GM23248 (cell line): ENCODE data around the gene EEPD1.

Source experiments
- EZH2 ChIP-seq: fragments of 200-600 bp; sonication (generic); IDR thresholded peaks from 2 replicates; pipeline ENCODE4 v1.6.1; 2018; ENCODE audit warnings: antibody characterized with exemption, mild to moderate bottlenecking; ENCODE audit not compliant: insufficient read depth, poor library complexity, severe bottlenecking
- EZH2phosphoT487 ChIP-seq: fragments of 200-600 bp; sonication (generic); IDR thresholded peaks from 2 replicates; pipeline ENCODE4 v1.6.1; 2018; ENCODE audit warnings: antibody characterized with exemption, moderate library complexity, mild to moderate bottlenecking, low read depth; ENCODE audit not compliant: insufficient read depth

GRCh38 chr7:36165059-36165458, 12.0 kb downstream of the EEPD1 start:
- no peak for TF ChIP-seq EZH2
- no peak for TF ChIP-seq EZH2phosphoT487
